GM10266 (cell line): ENCODE measurements around the gene KDR.

ENCODE experiments used
- DNase-seq: peaks from one replicate; pipeline ENCODE4 v3.0.0; 2012; ENCODE audit errors: extremely low spot score
- TF ChIP-seq, protein P1 (sequence below): IDR thresholded peaks from 2 replicates; pipeline ENCODE4 v1.5.1; 2012; ENCODE audit warnings: mild to moderate bottlenecking, low read depth; ENCODE audit not compliant: control insufficient read depth, insufficient read depth; ENCODE audit errors: missing control alignments

Gene KDR

GRCh38 chr4:55136634-55137033 is 11.2 kb upstream of the KDR start:
- no peak for DNase-seq
- TF ChIP-seq, protein P1, sequence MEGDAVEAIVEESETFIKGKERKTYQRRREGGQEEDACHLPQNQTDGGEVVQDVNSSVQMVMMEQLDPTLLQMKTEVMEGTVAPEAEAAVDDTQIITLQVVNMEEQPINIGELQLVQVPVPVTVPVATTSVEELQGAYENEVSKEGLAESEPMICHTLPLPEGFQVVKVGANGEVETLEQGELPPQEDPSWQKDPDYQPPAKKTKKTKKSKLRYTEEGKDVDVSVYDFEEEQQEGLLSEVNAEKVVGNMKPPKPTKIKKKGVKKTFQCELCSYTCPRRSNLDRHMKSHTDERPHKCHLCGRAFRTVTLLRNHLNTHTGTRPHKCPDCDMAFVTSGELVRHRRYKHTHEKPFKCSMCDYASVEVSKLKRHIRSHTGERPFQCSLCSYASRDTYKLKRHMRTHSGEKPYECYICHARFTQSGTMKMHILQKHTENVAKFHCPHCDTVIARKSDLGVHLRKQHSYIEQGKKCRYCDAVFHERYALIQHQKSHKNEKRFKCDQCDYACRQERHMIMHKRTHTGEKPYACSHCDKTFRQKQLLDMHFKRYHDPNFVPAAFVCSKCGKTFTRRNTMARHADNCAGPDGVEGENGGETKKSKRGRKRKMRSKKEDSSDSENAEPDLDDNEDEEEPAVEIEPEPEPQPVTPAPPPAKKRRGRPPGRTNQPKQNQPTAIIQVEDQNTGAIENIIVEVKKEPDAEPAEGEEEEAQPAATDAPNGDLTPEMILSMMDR: no peak

- TF ChIP-seq, protein P1: no peak
- DNase-seq: no peak
These were observed 8.6 kb upstream of the KDR start for GRCh38 chr4:55133951-55134350.

DNA sequence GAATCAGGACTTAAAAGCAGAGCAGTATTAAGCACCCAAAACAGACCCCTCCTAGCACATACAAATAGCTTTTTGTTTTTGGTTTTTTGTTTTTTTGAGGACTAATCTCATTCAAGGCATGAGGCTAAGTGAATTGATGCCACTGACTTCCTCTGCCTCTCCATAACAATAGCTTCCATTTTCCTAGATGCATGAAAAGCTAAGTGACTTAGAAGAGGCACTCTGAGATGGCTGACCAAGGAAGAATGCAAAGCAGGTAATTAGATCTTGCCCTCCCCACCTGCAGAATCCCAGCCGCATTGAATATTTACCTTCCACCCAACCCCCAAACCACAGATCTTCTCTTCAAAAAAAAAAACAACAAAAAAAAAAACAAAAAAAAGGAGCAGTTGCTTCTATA is 7.4 kb upstream of the KDR start:
- DNase-seq: no peak

DNA sequence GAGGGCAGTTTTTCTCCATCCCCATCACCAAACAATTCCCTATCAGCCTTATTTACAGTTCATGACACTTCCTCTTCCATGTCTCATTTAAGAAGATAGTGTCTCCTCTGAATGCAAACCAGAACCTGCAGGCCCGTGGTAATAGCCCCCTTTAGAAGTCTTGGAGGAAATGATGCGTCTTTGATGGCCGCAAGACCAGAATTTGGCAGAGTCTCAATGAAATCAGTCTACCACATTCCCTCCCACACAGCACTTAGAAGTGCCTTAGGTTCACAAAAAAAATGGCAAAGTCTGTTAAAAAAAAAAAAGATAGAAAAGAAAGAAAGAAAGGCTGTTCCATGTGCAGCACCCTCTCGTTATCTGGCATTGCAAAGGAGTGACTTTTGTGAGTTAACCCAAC is 2.1 kb upstream of the KDR start:
- TF ChIP-seq, protein P1: no peak
- DNase-seq: no peak

More for the DNA sequence above, 7.4 kb upstream of the KDR start:
- TF ChIP-seq, protein P1: no peak

DNA sequence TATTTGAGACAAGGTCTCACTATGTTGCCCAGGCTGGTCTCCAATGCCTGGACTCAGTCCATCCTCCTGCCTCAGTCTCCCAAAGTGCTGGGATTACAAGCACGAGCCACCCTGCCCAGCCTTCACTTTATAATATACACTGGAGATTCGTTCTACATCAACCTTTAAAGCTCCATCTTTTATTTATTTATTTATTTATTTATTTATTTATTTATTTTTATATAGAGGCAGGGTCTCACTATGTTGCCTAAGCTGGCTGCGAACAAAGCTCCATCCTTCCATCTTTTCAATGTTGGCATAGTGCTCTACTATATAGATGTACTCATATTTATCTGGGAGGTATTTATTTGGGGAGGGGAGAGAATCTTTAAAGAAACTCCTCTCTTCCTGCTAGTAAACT is 1.7 kb upstream of the KDR start:
- TF ChIP-seq, protein P1: no peak
- no peak for DNase-seq

- TF ChIP-seq, protein P1: no peak
- DNase-seq: no peak
These were observed 557 bp upstream of the KDR start for GRCh38 chr4:55125763-55126541.

DNA sequence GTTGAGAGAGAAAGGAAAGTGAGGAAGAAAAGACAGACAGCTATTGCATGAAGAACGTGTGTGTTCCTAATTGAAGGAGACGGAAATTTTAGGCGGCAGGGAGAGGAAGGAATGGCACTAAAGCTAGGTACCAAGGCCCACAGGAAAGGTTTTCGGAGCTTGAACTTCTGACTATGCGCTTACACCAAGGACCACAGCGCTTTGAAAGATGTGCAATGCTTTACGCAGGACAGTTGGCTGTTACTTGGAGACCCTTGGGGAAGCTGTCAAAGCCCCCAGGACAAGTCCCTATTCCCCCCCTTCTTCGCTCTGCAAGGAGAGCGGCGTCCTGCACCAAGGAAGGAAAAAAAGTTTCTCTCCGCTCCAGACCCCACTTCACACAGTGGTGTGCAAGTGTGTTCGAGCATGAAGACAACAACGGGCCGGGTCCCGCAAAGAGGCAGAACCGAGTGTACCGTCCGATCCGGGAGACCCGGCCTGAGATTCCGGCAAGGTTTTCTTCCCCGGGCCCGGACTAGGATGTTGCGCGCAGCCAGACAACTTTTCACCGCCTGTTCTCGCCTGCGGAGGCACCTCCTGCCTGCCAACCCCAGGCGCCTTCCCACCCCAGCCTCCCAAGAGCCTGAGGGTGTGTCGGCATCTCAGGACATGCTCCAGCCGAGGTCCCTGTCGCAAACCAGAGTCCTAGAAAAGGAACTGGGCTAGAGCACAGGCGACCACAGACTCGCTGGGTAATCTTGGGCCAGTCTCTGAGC is 896 bp downstream of the KDR start:
- no peak for DNase-seq
- TF ChIP-seq, protein P1: no peak
